ENCODE data around the gene CCBE1.

GRCh38 chr18:59718464-59719157 lies 21.4 kb upstream of the CCBE1 start:
- peak in 1 of 2 donors; percentile 17 for TF ChIP-seq CTCF (conservative IDR thresholded peaks at IDR 0.05 in 1 of 2, IDR thresholded peaks at IDR 0.05 in 1 of 2; ENCODE audit: low read depth in 1 of 2, low read length in 2 of 2)
- TF ChIP-seq EZH2 (IDR thresholded peaks at IDR 0.05; ENCODE audit: low read length, missing control alignments) = no peak
